ENCODE measurements around the gene EYA2.
A peak's percentile ranks its signal among the peaks of the same experiment; 100 is the strongest.

Gene EYA2

DNA sequence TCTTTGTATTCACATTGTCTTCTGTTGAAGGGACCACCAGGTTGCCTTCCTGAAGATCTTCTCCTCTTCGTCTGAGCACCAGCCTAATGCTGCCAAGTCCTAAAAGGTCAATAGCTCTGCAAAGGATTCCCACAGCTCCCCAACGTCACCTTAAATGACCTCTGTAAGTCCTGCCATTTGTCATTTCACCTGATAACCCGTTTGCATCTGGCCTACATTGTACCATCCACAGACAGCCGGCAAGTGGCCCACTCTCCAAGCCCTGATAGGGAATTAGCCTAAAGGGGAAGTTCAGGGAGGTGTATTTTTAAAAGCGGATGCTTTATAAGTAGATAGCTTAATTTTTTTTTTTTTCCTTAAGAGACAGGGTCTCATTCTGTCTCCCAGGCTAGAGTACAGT lies 334.0 kb downstream of the EYA2 start:
- DNase-seq (ENCODE audit: low read depth, low spot score), result no peak
- H3K27ac ChIP-seq, result no peak overlapping the region

DNA sequence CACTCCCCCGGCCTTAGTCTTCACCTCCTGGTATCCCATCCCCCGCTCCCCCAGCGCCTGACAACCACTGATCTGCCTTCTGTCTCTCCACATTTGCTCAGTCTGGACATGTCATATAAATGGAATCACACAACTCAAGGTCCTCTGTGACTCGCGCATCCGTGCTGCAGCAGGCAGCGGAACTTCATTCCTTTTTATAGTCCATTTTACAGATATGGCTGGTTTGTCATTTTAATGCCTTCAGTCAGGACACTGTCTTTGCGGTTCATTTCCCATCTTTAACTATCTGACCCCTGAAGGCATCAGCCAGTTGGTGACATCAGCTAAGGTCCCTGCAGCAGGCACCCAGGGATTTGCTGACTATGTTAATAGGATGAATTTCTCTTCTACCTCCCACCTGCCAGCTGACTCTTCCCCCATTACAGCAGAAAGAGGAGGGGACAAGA lies 336.2 kb downstream of the EYA2 start:
- H3K27ac ChIP-seq, result no peak overlapping the region
- DNase-seq (ENCODE audit: low read depth, low spot score), result peak; percentile 6

DNA sequence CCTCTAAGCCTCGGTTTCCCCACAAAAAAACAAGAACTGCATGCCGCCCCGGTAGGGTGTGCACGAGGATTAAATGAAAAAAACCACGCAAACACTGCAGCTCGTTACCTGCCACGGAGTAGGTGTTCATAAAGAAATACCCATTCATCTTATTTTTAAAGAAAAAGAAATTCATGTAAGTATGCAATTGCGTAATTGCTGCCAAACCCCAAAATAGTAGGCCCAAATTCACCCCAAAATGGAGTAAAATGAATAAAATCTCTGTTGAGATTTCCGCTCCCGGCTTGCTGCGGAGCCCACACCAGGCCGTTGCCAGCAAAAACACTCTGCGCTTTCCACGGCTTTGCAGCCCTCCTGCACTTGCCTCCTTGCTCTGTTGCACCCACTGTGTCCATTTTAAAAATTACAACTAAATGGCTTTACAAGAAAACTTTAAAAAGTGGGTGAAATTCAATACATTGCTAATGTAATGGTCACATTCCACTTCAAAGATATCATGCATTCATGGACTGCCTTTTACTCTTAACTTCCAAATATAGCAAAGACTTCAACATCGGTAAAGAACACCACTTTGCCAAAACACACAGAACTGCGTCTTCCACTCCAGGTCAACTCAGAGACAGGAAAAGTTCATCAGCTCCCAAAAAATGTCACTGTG lies 336.9 kb downstream of the EYA2 start:
- DNase-seq (ENCODE audit: low read depth, low spot score), result no peak
- no peak overlapping the region for H3K27ac ChIP-seq

DNA sequence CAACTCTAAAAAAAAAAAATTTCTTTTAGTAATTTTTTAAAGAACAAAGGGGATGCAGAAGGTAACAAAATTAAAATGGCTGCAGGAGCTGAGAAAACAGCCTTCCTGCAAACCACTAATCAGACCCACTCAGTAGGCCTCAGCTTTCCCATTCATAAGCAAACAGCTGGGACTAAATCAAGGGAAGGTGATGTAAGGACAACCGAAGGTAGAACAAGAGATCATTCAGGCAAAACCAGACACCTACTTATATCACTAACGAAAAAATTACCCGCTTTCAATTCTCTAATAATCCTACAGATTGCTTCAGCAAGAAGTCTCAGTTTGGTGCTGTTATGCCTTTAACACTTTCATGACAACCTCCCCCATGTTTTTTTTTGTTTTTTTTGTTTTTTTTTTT lies 337.9 kb downstream of the EYA2 start:
- no peak for DNase-seq (ENCODE audit: low read depth, low spot score)
- H3K27ac ChIP-seq, result no peak overlapping the region

DNA sequence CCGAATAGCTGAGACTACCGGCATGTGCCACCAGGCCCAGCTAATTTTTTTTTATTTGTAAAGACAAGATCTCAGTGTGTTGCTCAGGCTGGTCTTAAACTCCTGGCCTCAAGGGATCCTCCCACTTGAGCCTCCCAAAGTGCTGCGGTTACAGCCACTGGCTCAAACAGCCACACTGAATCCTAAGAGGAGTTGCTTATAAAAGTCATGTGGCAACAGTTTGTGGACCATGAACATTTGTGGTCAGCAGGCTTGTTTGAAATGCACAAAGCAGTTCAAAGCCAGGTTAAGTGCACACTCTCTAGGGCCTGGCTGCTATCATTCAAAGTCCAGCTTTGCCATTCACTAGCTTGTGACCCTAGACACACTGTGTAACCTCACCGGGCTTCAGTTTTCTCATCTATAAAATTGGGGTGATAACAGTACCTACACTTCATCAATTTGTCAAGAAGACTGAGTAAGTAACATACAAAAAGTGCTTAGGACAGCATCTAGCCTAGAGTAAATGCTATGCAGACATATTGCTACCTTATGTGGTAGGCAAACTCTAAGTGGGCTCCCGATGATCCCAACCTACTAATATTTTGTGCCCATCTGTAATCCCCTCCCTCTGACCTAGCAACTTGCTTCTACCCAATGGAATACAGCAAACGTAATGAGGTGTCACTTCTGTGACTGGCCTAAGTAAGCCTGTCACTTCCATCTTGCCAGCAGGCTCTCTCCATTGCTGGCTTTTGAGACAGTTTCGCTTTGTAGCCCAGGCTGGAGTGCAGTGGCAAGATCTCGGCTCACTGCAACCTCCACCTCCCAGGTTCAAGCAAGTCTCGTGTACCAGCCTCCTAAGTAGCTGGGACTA lies 338.9 kb downstream of the EYA2 start:
- no peak overlapping the region for H3K27ac ChIP-seq
- no peak for DNase-seq (ENCODE audit: low read depth, low spot score)

DNA sequence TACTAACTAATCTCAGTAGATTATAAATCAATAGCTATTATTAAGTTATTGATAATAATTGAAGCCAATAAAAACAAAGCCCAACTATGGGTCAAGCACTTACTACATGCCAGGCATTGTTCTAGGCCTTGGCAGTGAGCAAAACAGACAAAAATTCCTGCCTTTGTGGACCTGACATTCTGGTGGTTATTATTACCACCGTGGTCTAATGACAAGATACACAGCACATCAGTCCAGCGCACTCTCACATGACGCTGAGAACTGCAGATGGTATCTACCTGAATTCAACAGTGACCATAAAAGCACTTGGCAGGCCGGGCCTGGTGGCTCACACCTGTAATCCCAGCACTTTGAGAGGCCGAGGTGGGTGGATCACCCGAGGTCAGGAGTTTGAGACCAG lies 340.5 kb downstream of the EYA2 start:
- no peak for DNase-seq (ENCODE audit: low read depth, low spot score)
- H3K27ac ChIP-seq, result no peak overlapping the region

DNA sequence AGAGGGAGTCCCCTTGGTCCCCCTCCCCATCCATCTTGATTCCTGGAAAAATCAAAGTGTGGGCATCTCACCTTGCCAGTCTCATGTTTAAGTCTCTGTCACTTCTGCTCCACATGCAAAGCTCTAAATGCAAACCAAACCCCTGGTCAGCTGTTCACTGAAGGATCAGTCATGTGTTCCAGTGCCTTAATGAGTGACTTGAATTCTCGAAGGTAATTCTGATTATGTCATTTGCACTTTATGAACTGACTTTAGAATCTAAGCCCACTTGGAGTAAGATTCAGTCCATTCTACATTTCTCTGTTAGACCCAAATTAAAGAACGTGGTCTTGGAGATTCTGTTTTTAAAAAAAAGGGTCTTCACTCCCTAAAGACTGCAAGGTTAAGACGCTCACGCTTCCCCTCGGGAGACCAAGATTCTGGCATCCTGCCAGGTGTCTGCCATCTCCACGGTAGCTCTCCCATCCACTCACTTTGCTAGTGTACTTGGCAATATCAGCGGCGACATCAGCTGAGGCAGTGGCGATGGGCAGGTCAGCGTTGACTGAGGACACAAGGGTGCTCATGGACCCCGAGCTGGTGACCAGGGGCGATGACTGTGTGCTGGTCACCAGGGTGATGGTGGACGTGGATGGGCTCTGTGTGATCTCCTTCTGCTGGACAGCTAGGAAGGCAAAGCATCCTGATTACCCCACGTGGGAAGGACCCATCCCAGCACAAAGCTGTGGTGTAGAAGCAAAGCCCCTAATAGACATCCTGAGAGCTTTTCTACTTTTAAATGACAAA lies 341.4 kb downstream of the EYA2 start:
- no peak overlapping the region for H3K27ac ChIP-seq
- DNase-seq (ENCODE audit: low read depth, low spot score), result no peak

DNA sequence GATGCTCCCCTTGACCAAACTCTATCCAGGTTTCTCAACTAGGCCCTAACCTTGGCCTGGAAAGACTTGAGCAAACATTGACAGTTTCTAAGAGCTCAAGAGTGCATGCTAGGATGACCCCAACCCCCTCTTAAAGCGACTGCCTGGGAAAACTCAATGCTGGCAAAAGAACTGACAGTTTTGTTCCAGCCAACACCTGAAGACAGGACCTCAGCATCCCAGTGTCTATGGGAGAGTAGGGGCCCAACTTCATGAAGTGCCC lies 341.9 kb downstream of the EYA2 start:
- H3K27ac ChIP-seq, result no peak overlapping the region
- DNase-seq (ENCODE audit: low read depth, low spot score), result no peak

DNA sequence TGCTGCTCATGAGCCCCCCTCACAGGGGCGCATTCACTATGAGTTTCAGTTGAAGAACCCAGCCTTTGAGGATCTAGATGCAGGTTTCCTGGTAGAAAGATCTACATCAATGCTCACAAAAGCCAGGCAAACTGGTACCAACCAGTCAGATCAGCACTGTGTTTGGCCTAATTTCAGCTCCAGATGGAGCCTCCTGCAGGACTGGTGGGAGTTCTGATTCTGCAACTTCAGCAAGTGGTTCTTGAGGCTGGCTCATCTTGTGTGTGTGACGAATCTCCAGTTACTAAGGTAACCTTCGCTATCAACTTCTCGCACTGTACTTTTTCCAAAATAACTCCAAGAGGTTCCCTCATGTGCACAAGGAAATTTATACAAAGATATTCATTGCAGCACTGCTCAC lies 343.1 kb downstream of the EYA2 start:
- no peak overlapping the region for H3K27ac ChIP-seq
- no peak for DNase-seq (ENCODE audit: low read depth, low spot score)
